Measurements from ENCODE around the gene SCRG1. TPM values are rescaled to one million over a fixed set of nuclear protein-coding genes. Genes with fewer than 3 reads are reported as not detected.

Gene SCRG1
- total RNA-seq, 1 donor from 2014 or later = not detected

GRCh38 chr4:173337463-173337862 lies 61.5 kb downstream of the SCRG1 start:
- Mint-ChIP-seq H3K27ac (peak overlapping the region; percentile 2), H3K9me3 (no peaks in the 10 kb centered on the region), H3K4me3 (ENCODE audit: low read depth) (no peak overlapping the region), H3K36me3 (ENCODE audit: low read depth) (peaks cover 18% of the 10 kb centered on the region), H3K4me1 (ENCODE audit: low read depth) (peaks cover 24% of the 10 kb centered on the region), H3K27me3 (ENCODE audit: low read depth) (no peaks in the 10 kb centered on the region)
- DNase-seq (ENCODE audit: low spot score) = no peak
- intact Hi-C loops (cut with micrococcal nuclease) = loop anchor here (10.0 kb wide), 1 partner anchor 947 kb away; the partner anchor contains the start of genes CEP44 and FBXO8

- peaks cover 40% of the 10 kb centered on the region for H3K4me1 Mint-ChIP-seq (ENCODE audit: low read depth)
- peak overlapping the region; percentile 99 for H3K27ac Mint-ChIP-seq
- DNase-seq (ENCODE audit: low spot score) = peak; percentile 59
- H3K27me3 Mint-ChIP-seq (ENCODE audit: low read depth) = no peaks in the 10 kb centered on the region
- H3K9me3 Mint-ChIP-seq = no peaks in the 10 kb centered on the region
- intact Hi-C loops (cut with micrococcal nuclease) = loop anchor here (1.0 to 10.0 kb wide), 6 partner anchors 16 to 950 kb away; partner anchors contain the start of genes CEP44, FBXO8, GALNT7 and SAP30
- peaks cover 35% of the 10 kb centered on the region for H3K36me3 Mint-ChIP-seq (ENCODE audit: low read depth)
- peak overlapping the region; percentile 97 for H3K4me3 Mint-ChIP-seq (ENCODE audit: low read depth)
Measured at GRCh38 chr4:173334891-173335752, 63.8 kb downstream of the SCRG1 start.

Other genes with a start within 250 kb of the SCRG1 start
- gene GALNT7, start 230.3 kb downstream of the SCRG1 start, total RNA-seq = 28.9 and 33.1 TPM in 2 replicates
- gene HMGB2, start 64.8 kb downstream of the SCRG1 start, total RNA-seq = 380 and 393 TPM in 2 replicates
- gene SAP30, start 28.2 kb downstream of the SCRG1 start, total RNA-seq = 37.4 and 38.3 TPM in 2 replicates
- not detected in 2 replicates for gene HAND2, start 131.1 kb upstream of the SCRG1 start, total RNA-seq

Measured in activated T-helper 2 cell treated with anti-CD3 and anti-CD28 coated beads, Interferon-gamma antibody, Interleukin-2, Interleukin-4, amounts not matched to agents 10 μg/mL and 5 μg/mL and 100 μg/mL, durations not matched to agents 14 hours and 24 hours and 36 hours (primary cell).